ENCODE data around the gene ITLN1.

The ITLN1 gene

DNA sequence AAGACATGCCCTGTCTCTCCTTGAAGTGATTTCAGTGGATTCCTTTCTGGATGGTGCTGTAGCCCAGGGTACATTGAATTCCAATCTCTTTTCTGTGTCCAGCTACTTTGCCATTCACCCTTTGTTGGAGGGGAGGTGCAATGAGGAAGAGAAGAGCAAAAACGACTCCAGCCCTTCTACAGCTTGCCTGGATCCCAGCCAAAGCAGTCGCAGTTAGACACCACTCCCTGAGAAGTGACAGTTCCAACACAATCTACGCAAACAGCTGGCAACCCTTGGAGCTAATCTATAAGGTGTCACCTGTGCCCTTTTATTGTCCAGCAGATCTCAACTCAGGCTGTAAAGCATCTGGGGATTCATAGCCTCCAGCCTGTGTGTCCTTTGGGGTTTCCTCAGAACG lies 26.9 kb downstream of the ITLN1 start:
- no peak for DNase-seq (ENCODE audit: low read depth)

DNA sequence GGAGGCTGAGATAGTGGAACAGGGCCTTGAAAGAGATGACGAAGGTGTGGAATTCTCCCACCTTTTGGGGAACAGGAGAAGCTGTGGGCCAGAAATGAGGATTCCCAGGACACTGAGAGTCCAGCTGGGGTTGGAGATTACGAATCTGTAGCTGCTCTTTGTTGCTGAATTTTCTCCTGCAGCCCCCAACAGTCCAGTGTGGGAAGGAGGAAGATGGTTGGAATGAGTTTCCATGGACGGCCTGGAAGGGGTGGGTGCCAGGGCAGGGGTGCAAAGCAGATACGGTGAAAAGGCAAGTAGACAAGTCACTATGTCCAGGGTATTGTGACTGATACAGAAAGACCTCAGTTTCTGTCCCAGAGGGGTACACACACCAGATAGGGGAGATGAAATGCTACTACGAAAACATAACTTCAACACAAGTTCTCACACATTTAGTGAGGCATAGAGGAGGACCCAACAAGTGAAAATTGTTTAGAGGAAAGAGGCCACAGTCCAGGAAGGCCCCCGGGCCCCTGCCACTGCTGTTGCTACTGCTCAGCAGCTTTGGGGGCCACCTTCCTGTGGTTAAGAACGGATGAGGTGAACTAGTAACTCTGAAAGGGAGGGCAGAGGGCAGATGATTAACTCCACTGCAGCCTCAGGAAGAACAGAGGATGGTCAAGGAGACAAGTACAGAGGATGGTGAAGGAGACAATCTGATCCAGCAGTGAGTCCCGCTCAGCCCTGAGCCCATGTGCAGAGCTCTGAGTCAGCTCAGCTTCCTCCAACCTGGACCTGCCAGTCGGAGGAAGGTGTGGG lies 29.6 kb downstream of the ITLN1 start:
- DNase-seq (ENCODE audit: low read depth), result no peak

DNA sequence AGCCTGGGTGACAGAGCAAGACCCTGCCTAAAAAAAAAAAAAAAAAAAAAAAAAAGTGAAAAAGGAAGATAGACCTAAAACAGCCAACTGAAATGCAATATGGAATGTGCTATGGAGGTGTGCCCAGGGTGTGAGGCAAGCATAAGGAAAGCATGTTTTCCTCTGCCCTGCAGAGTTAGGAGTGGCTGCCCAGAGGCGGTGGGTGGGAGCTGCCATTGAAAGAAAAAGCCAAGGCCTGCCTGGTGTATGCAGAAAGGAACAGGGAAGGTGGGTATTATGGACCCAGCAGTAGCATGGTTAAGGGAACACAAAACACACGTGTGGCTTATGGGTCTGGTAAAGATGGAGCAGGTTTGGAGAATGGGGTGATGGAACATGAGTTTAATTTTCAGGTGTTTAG lies 31.2 kb downstream of the ITLN1 start:
- DNase-seq (ENCODE audit: low read depth), result no peak

DNA sequence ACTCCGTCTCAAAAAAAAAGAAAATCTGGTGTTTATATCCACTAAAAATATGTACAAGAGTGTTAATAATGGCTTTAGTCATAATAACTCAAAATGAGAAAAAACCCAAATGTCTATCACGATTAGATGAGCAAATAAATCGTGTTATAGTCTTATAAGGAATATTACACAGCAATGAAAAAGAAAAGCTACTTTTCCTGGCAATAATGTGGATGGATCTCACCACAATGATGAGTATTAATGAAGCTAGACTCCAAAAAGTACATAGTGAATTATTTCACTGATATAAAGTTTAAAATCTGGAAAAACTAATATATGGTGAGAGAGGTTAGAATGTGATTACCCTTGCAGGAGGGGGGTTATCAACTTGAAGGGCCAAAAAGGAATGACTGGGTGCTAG lies 32.0 kb downstream of the ITLN1 start:
- no peak for DNase-seq (ENCODE audit: low read depth)

DNA sequence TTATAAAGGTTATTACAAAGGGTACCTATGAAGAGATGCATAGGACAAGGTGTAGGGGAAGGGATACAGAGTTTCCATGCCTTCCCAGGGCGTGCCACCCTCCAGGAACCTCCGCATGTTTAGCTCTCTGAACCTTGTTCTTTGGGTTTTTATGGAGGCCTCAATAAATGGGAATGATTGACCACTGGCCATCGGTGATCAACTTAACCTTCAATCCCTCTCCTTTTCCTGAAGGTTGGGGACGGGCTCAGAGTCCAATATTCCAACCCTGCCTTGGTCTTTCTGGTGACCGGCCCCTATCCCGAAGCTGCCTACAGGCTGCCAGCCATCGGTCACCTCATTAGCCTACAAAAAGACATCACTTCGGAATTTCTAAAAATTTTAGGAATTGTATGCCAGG lies 34.0 kb downstream of the ITLN1 start:
- no peak for DNase-seq (ENCODE audit: low read depth)

DNA sequence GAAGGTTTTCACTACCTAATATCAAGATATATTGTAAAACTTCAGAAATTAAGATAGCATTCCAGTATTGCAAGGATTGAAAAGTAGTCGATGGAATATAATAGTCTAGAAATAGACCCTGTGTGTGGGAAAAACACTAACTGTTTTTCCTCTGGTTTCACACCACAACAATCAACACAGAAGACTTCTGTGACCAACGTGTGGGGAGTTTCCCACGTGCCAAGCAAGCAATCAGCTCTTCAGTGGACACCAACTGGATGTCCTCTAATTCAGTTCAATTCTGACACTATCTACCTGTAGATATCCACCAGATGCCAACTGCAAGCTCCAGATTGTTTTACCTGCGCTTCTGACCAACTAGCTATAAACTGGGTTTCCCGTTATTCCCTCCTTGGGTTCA lies 34.4 kb downstream of the ITLN1 start:
- no peak for DNase-seq (ENCODE audit: low read depth)

DNA sequence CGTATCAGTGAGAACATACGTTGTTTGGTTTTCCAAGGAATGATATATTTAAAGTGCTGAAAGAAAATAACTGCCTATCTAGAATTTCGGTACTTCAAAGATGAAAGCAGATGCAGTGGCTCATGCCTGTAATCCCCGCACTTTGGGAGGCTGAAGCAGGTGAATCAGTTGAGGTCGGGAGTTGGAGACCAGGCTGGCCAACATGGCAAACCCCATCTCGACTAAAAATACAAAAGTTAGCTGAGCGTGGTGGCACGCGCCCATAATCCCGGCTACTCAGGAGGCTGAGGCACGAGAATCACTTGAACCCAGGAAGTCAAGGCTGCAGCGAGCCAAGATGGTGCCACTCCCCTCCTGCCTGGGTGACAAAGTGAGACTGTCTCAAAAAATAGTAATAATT lies 38.7 kb downstream of the ITLN1 start:
- DNase-seq (ENCODE audit: low read depth), result no peak

DNA sequence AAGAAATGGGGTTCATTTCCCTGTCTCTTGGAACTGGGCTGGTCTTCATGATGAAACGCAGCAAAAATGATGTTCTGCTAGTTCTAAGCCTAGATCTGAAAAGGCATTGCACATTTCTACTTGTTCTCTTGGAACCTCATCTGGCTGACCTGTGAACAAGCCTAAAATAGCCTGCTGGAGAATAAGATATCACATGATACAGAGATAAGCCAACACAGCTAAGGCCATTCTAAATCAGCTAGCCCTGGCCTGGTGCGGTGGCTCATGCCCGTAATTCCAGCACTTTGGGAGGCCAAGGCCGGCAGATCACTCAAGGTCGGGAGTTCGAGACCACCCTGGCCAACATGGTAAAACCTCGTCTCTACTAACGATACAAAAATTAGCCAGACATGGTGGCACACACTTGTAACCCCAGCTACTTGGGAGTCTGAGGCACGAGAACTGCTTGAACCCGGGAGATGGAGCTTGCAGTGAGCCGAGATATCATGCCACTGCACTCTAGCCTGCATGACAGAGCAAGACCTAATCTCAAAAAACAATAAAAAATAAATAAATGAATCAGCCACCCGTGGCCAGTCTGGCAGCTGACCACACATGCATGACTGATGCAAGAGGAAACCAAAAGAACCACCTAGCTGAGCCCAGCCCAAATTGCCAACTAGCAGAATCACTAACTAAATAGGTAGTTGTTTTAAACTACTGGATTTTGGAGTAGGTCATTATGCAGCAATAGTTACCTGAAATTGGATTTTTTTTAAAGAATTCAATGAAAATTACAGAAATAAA lies 40.3 kb downstream of the ITLN1 start:
- no peak for DNase-seq (ENCODE audit: low read depth)

DNA sequence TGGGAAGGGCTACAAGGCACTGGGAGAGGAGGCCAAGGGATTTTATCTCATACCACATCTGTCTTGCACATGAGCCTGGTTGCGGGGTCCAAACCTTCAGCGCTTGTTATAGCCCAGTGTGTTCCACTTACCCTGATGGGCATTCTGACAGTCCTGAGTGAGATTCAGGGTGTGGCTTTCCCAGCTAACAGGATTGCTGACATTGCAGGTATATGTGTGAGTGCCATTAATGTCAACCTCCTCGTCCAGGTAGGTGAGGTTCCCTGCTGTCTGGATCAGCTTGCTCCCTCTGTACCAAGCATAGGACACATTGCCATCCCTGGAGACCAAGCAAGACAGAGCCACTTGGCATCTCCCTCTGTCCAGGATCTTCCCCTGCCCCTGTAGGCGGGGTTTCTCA lies 43.9 kb downstream of the ITLN1 start:
- DNase-seq (ENCODE audit: low read depth), result no peak

DNA sequence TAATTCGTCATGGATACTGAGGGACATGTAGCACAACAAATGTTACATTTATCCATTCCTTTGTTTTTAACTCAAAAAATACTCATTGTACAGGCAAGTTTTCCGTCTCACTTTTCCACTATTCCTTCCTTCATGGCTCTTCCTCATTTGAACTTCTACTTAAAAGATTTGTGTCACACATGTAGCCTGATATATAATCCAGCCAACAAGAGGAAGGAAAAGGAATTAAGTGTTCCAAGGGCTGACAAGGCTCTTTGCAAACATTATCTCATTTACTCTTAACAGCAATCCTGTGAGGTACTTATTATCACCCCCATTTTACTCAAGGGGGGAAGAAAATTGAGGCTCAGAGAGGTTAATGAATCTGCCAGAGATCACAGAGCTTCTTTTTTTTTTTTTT lies 45.2 kb downstream of the ITLN1 start:
- DNase-seq (ENCODE audit: low read depth), result no peak

DNA sequence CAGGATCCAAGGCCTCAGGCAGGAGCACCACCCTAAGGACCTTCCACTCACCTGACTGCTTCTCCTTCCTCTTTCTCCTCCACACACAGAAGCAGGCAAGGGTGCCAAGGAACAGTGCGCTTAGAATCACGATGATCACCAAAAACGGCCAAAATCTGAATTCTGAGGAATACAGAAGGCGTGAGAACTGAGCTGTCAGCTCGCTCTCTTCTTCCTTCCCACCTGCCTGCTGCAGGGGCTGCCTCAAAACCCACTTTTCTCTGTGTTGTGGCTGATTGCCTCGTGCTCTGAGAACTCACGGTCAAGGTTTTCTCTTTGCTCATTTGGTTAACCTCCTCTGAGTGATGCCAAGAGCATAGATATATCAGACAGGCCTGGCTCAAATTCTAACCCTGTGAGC lies 46.1 kb downstream of the ITLN1 start:
- DNase-seq (ENCODE audit: low read depth), result no peak

DNA sequence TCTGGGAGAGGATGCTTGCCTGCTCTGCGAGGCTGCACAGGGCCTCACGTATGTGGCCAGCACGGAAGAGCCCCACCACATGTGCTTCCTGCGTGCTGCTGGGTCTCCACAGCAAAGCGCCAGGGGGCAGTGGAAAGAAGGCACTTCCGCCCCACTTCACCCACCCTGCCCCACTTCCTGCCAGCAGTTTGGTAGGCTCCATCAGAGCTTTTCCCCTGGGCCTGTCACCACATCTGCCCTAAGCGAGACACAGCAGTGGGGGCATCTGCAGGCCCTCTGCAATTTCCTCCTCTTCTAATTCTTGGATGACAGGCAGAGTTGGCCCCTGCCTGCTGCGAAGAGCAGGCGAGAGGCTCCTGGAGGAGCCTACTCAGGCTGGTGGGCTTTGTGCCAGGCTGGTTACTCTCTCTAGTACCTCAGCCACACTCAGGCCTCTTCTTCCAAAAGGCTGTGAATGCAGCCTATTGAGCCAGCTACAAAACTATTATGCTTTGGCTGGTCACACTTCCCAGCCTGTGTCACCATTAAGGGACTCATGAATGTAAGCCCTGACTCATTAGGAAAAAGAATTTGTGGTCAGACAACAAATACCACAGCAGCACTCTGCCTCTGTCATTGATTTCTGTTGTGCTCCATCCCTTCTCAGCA lies 47.3 kb downstream of the ITLN1 start:
- DNase-seq (ENCODE audit: low read depth), result peak; percentile 11

DNA sequence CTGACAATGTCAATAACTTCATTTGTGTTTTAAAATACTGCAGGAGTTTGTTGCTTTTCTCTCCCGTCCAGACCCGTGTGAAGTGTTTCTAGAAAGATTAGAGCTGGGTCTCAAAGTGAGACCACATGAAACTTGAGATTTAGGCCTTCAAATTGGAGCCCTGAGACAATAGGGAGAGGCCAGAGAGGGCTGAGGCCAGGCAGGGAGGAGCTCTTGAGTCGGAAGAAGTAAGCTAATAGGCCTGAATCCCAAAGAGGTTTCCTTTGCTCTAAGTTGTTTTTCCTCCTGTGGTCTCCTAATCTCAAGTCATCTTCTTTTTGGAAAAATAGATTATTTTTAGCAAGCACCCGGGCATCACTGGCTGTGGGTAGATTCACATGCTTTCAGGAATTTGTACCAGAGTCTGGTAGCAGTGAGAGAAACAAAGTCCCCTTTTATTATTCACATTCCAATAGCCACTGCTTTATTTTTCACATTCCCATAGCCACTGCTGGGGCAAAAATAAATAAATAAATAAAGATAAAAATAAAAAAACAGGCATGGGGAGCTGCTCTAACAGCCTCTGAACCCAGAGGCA lies 47.9 kb downstream of the ITLN1 start:
- no peak for DNase-seq (ENCODE audit: low read depth)

DNA sequence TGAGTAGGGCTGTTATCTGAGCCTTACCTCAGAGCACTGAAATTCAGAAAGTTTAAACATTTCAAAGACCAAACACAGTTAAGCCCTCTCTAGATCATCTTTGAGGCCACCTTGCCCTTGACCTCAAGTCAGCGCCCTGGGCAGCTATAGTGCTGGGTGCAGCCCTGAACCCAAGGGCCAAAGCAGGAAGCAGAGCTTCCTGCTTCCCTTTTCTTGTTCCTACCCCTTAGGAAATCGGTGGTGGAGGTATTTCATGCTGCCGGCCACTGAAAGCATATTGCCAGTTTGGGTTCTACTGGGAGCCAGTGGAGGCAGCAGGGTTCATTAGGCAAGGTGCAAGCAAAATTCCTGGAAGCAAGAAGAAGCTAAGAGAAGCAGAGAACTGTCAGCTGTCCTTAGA lies 48.4 kb downstream of the ITLN1 start:
- DNase-seq (ENCODE audit: low read depth), result no peak

DNA sequence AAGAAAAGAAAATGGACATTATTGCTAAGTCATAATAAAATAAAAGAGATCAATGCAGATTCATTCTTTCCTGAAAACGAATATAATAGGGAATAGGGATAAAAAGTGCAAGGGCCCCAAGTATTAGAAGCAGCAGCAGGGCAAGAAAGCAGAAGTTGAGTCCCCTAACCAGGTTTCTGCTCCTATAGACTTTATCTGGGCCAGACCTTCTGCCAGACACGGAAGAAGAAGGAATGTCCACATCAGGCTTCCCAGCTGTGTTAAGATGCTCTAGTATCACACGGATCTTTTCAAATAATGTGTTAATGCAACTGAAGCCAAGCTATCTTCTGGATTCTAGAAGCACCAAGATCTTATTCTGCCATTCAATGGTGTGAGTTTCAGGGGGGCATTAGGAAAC lies 49.2 kb downstream of the ITLN1 start:
- DNase-seq (ENCODE audit: low read depth), result no peak

DNA sequence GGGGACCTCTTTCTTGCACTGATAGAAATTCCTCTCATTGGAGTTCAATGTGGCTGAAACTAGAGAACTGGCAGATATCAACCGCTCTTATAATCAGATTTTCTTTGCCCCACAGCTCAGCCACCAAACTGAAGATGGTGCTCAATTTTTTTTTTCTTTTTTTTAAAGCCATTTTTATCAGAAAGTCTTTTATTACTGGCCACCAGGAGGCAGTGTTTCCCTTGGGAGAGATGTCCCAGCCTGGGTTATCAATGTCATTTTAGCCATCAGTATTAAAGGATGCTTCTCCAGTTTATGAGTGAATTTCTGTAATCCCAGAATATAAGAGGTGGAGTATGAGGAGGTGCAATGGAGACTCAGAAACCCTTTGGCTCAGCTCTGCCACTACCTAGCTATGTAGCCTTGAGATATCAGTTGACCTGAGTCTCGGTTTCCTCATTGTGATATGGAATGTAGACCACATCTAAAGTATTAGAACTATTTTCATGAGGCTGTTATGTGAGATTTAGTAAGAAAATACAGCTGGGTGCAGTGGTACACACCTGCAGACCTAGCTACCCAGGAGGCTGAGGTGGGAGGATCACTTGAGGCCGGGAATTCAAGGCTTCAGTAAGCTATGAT lies 49.9 kb downstream of the ITLN1 start:
- DNase-seq (ENCODE audit: low read depth), result peak; percentile 16

DNA sequence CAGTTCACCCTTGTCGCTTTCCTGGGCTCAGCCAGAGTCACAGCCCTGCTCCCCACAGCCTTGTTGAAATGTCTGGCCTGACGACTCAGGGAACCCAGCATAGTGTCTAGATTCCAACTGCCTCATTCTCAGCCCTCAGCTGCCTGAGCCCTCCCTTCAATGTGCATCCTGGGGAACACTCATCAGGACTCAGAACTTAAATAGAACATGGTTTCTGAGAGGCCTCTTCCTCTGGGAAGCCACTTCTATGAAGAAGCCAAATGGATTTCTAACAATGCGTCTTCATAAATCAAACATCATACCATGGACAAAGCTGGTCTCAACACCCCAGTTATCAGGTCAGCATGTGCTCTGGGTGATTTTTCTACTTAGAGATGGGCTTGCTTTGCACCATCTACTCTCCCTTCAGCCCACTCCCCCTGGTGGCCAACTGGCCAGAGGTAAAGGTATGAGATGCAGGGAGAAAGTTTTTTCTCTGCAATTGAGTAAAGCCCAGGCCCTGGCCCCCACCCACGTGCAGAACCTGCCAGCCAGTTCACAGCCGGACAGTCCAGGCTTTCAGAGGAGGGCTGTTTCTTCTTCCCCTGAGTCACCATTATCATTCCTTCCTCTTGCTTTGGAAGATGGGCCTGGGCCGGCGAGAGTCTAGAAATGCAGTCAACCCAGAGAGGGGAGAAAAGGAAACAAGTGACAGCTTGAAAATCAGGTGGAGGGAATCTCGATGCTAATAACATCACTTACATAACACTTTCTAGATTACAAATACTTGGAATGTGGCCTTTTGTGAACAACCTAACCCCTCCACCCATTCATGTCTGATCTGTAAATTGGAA lies 54.4 kb downstream of the ITLN1 start:
- DNase-seq (ENCODE audit: low read depth), result peak; percentile 28

DNA sequence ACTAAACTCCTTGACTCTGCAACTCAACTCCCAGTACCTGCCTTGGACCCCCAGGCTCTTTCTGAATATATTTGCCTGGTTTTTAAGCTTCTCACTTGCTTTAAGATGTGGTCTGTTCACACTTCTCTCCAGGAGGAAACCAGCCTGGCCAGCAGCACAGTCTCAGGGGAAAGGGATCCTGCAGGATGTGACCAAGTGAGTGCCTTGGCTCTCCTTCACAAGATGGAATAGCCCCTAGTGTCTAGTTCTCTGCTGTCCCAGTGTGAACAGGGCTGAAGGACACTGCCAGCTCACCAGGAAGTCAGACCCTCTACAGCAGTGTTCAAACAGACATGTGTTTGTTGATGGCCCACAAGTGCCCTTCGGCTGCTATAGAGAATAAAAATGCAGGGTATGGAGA lies 55.2 kb downstream of the ITLN1 start:
- no peak for DNase-seq (ENCODE audit: low read depth)

DNA sequence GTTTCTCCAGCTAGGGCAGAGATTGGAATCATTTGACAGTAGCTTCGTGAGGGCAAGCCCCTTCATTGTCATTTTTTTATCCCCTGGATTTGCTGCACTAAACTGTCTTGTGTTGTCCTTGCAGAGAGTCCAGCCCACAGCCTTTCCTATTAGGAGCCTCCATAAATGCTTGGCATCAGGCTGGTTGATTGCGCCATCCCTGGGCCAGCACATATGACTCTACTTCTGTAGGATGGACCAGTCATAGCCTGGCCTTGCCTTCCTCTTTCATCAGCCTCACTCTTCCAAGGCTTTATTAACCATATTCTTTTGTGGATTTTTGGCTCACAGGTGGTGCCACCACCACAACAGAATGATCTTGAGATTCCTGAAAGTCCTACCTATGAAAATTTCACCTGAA lies 57.6 kb downstream of the ITLN1 start:
- peak; percentile 9 for DNase-seq (ENCODE audit: low read depth)

DNA sequence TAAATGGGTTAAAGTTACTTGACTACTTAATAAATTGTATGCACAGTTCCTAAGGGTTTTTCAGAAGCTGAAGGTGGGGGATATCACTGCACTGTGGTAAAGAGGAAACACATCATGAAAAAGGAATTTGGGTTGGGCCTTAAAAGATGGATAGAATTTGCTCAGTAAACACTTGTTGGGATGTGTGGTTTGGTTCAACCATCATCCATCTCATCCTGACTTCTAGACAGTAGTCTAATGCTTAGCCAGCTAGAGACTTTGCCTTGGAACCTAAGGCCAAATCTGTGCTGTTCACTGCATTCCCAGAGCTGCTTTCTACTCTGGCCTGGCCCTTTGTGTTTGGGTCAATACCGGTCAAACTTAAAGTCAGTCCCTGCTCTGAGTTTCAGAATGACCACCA lies 58.4 kb downstream of the ITLN1 start:
- DNase-seq (ENCODE audit: low read depth), result peak; percentile 10
